ENCODE data around the gene KIF1A.

Gene KIF1A

DNA sequence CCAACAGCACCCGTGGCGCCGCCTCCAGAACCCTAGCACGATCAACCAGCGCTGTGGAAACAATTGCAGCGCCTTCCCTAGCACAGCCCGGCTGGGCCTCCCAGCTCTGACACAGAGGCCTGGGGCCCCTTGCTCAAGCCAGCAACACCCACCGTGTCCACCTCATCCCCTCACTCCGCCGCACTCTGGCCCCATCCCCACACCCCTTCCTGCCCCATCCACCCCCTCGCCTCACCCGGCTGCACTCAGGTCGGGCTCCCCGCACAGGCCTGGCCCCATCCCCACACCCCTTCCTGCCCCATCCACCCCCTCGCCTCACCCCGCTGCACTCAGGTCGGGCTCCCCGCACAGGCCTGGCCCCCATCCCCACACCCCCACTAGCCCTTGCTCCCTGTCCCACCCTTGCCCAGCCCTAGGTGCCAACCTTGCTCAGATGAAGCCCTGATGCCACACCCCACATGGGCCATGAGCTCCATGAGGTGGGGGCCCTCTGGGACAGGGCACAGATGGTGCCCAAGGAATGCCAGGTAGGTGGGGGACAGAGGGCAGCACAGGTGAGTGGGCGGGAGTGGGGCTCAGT lies 28.7 kb downstream of the KIF1A start:
- Mint-ChIP-seq H3K27me3 (no peaks in the 10 kb centered on the region), H3K4me1 (ENCODE audit: low read depth) (no peaks in the 10 kb centered on the region), H3K4me3 (no peak overlapping the region), H3K9me3 (no peaks in the 10 kb centered on the region), H3K27ac (no peak overlapping the region), H3K36me3 (ENCODE audit: low read depth) (no peaks in the 10 kb centered on the region)

DNA sequence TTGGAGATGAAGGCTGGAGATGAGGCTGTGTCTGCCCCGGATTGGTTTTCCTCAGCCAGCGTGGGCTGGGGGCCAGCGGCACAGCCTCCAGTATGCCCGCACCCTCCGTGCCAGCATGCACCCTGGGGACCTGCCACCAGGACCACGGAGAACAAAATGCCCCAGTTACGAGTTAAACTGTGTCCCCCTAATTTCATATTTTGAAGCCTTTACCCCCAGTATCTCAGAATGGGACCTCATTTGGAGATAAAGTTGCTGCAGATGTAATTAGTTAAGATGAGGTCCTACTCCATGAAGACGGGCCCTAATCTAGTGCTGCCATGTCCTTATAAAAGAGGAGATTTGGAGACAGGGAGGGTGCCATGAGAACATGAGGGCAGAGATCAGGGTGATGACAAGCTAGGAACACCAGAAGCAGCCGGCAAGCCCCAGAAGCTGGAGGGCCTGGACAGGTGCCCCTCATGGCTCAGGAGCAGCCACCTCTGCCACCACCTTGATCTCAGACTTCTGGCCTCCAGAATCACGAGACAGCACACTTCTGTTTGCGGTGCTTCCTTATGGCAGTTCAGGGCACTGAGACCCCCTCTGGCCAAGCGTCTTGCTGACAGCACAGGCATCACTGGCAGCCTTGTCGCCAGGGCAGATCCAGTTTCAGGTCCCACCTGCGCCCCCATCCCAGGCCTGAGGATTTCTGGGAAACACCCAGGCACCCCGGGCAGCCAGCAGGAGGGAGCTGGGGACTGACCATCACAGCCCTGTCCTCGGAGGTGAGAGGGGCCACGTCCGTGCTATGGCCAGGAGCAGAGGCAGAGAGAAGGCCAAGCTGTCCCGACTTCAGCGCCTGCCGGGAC lies 29.4 kb downstream of the KIF1A start:
- H3K4me3 Mint-ChIP-seq: no peak overlapping the region
- no peak overlapping the region for H3K27ac Mint-ChIP-seq
- no peaks in the 10 kb centered on the region for H3K9me3 Mint-ChIP-seq
- H3K4me1 Mint-ChIP-seq (ENCODE audit: low read depth): no peaks in the 10 kb centered on the region
- H3K27me3 Mint-ChIP-seq: no peaks in the 10 kb centered on the region
- H3K36me3 Mint-ChIP-seq (ENCODE audit: low read depth): no peaks in the 10 kb centered on the region

GRCh38 chr2:240789501-240790369 lies 30.3 kb downstream of the KIF1A start:
- Mint-ChIP-seq H3K9me3 (no peaks in the 10 kb centered on the region), H3K4me1 (ENCODE audit: low read depth) (no peaks in the 10 kb centered on the region), H3K27ac (no peak overlapping the region), H3K4me3 (no peak overlapping the region), H3K36me3 (ENCODE audit: low read depth) (no peaks in the 10 kb centered on the region), H3K27me3 (no peaks in the 10 kb centered on the region)

GRCh38 chr2:240789051-240789453 lies 31.0 kb downstream of the KIF1A start:
- Mint-ChIP-seq H3K27me3 (no peaks in the 10 kb centered on the region), H3K4me1 (ENCODE audit: low read depth) (no peaks in the 10 kb centered on the region), H3K27ac (no peak overlapping the region), H3K36me3 (ENCODE audit: low read depth) (no peaks in the 10 kb centered on the region), H3K9me3 (no peaks in the 10 kb centered on the region), H3K4me3 (no peak overlapping the region)

DNA sequence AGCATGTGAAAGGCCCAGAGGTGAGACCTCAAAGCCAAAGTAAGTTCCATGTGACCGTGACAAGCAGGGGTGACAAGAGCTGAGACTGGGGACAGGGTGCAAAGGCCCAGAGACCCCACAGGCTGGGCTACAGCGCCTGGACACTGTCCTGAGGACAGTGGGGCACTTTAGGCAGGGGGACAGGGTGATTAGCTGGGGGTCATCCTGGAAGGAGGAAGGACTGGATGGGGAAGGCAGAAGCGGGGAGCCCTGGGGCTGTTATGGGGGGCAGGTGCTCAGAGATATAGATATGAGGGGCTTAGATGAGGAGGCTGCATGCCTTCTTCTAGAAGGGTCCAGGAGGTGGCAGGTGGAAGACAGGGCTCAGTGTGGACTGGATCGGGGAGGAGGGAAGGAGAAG lies 31.5 kb downstream of the KIF1A start:
- H3K4me1 Mint-ChIP-seq (ENCODE audit: low read depth): no peaks in the 10 kb centered on the region
- H3K27me3 Mint-ChIP-seq: no peaks in the 10 kb centered on the region
- no peaks in the 10 kb centered on the region for H3K9me3 Mint-ChIP-seq
- no peak overlapping the region for H3K27ac Mint-ChIP-seq
- no peaks in the 10 kb centered on the region for H3K36me3 Mint-ChIP-seq (ENCODE audit: low read depth)
- no peak overlapping the region for H3K4me3 Mint-ChIP-seq

DNA sequence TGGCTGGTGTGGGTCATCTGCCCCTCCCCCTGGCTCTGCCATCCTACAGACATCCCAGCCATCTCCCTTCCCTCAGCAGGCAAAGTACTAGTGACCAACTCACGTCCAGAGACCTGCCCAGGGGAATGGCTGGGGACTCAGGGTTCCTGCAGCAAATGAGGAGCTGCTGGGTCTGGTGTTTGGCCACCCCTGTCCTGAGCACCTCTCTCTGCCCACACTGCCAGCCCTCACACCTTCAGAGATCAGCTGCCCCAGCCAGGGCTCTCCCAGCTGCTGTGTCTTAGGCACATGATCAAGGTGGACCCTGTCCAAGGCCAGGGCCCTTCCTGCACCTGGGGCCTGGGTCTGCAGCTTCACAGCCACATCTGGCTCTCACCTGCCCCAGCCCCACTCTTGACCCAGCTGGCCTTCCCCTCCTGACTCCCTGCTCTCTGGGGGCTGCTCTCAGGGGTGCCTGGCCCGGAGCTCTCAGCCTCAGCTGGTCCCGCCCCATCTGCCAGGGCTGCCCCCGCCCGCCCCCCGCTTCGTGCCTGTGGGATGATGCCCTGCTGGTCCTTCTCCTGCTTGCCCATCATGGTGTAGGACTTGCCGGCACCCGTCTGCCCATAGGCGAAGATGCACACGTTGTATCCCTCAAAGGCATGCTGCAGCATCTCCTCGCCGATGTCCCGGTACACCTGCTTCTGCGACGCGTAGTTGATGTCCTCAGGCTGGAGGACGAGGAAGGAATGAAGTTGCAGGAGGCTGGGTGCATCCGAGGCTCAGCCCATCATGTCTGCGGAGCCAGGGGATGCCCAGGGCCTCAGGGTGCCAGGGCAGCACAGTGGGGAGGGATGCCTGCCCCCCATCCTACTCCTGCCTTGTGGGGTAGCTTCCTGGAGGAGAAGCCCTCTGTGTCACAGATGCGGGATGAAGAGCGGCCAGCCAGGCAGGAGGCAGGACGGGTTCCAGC lies 32.2 kb downstream of the KIF1A start:
- no peak overlapping the region for H3K4me3 Mint-ChIP-seq
- no peaks in the 10 kb centered on the region for H3K4me1 Mint-ChIP-seq (ENCODE audit: low read depth)
- no peaks in the 10 kb centered on the region for H3K9me3 Mint-ChIP-seq
- no peak overlapping the region for H3K27ac Mint-ChIP-seq
- no peaks in the 10 kb centered on the region for H3K27me3 Mint-ChIP-seq
- no peaks in the 10 kb centered on the region for H3K36me3 Mint-ChIP-seq (ENCODE audit: low read depth)

DNA sequence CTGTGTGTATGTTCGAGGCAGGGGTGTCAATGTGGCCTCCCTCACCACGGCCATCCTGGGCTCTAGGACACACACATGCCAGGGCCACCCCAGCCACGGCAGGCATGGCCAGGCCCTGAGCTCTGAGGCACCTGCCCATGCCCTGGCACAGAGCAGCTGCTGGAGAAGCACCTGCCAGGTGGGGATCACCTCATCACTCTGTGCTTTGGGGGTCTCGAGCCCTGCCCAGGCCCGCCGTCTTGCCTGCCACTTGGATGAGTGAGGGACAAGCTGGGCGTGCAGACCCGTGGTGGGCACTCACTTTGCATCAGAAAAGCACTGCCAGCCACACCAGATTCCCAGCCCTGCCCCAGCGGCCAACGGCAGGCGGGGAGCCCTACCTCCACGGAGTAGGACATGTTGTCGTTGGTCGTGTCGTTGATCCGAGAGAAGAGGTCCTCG lies 33.1 kb downstream of the KIF1A start:
- no peaks in the 10 kb centered on the region for H3K27me3 Mint-ChIP-seq
- H3K36me3 Mint-ChIP-seq (ENCODE audit: low read depth): no peaks in the 10 kb centered on the region
- no peak overlapping the region for H3K27ac Mint-ChIP-seq
- no peak overlapping the region for H3K4me3 Mint-ChIP-seq
- no peaks in the 10 kb centered on the region for H3K9me3 Mint-ChIP-seq
- no peaks in the 10 kb centered on the region for H3K4me1 Mint-ChIP-seq (ENCODE audit: low read depth)

GRCh38 chr2:240786355-240786841 lies 33.6 kb downstream of the KIF1A start:
- Mint-ChIP-seq H3K27me3 (no peaks in the 10 kb centered on the region), H3K36me3 (ENCODE audit: low read depth) (no peaks in the 10 kb centered on the region), H3K9me3 (no peaks in the 10 kb centered on the region), H3K27ac (no peak overlapping the region), H3K4me3 (no peak overlapping the region), H3K4me1 (ENCODE audit: low read depth) (no peaks in the 10 kb centered on the region)

DNA sequence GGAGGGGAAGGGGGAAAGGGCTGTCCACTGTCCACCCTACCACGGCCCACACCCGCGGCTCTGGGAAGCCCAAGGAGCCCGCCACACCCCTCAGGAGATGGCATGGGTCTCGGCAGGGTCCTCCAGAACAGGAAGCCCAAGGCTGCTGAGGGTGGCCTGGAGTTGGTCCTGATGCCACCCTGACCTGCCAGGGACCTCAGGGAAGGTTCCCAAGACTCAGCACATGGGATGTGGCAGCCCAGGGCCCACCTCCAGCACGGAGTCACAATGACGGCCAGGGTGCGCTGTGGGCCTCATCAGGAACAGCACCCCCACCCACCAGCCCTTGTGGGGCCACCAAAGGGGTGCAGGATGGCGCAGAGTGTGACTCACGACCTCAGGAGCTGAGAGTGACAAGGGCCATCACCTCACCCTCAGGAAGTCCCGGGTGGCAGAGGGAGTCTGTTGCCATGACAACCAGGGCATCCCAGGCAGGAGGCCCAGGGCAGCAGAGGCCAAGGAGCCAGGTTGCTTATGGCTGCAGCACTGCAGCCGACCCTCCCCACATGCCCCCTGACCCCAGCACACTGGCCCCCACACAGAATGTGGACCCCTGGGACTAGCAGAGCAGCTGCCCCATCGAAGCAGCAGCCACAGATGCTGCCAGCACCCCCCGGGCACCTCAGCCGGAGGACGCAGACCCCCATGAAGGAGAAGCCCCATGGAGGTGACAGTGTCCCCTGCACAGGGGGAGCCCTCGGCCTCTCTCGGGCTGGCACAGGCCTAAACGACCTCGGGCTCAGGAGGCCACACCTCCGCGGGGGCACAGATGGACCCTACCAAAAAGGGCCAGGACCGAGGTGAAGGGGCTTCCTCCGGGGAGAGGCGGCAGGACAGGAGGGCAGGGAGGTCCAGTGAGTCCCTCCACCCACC lies 34.3 kb downstream of the KIF1A start:
- H3K36me3 Mint-ChIP-seq (ENCODE audit: low read depth): no peaks in the 10 kb centered on the region
- H3K27me3 Mint-ChIP-seq: no peaks in the 10 kb centered on the region
- H3K4me1 Mint-ChIP-seq (ENCODE audit: low read depth): no peaks in the 10 kb centered on the region
- H3K27ac Mint-ChIP-seq: no peak overlapping the region
- no peaks in the 10 kb centered on the region for H3K9me3 Mint-ChIP-seq
- no peak overlapping the region for H3K4me3 Mint-ChIP-seq

- Mint-ChIP-seq H3K4me3 (no peak overlapping the region), H3K27ac (no peak overlapping the region), H3K27me3 (no peaks in the 10 kb centered on the region), H3K4me1 (ENCODE audit: low read depth) (no peaks in the 10 kb centered on the region), H3K36me3 (ENCODE audit: low read depth) (no peaks in the 10 kb centered on the region), H3K9me3 (no peaks in the 10 kb centered on the region)
These were observed 35.2 kb downstream of the KIF1A start for GRCh38 chr2:240784629-240785423.

DNA sequence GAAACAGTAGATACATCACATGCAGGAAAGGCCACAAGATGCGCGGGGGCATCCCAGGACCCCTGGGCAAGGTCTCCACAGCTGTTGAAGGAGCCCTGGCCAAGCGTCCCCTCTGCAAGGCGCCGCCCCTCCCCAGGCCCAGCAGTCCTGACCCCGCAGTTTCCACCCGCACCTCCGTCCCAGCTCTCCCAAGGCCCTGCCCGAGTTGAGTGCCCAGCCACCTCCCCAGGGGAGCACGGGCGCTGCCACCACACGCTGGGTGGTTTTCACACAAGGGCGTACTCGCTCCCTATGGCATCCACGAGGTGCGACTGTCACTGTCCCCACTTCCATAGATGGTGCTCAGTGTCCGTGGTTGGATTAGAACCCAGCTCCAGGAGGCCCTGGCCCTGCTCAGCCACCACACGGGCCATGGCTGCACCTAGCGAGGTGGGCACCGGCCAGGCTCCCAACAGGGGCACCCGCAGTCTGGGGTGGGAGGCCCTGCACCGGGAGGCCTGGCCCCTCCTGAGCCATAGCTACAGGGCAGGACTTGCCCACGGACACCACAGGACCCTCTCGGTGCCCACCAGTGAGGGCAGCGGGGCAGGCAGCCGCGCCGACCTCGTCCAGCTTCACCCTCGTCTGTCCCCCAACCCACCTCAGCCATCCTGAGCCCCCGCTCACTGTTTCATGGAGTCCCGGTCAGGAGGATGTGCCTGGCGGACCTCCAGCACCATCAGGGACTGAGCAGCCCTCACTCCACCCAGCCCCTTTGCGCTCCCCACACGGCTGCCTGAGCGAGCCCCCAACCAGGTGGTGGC lies 36.0 kb downstream of the KIF1A start:
- no peaks in the 10 kb centered on the region for H3K4me1 Mint-ChIP-seq (ENCODE audit: low read depth)
- no peaks in the 10 kb centered on the region for H3K9me3 Mint-ChIP-seq
- no peaks in the 10 kb centered on the region for H3K36me3 Mint-ChIP-seq (ENCODE audit: low read depth)
- no peaks in the 10 kb centered on the region for H3K27me3 Mint-ChIP-seq
- H3K27ac Mint-ChIP-seq: no peak overlapping the region
- H3K4me3 Mint-ChIP-seq: no peak overlapping the region

Measured in stimulated activated naive CD8-positive, alpha-beta T cell treated with anti-CD3 and anti-CD28 coated beads, Interleukin-15, Interleukin-2, amounts not matched to agents 100 ng/mL and 50 ng/mL, for 24 hours (primary cell).